Rectal smooth muscle tissue (tissue), 1 donor: ENCODE results near the gene RABL6.
"Not testable (repeated sequence)": the region's sequence is repeated elsewhere in the genome, so short reads cannot be mapped to it uniquely, and the experiment has no call there.

ENCODE experiments used
- H3K27ac ChIP-seq: one replicate; pipeline ENCODE4 v1.7.0; 2013; ENCODE audit warnings: low read depth, low read length, inconsistent platforms
- H3K27me3 ChIP-seq: one replicate; pipeline ENCODE4 v1.7.0; 2013; ENCODE audit warnings: low read length; ENCODE audit not compliant: control insufficient read depth, insufficient read depth
- H3K36me3 ChIP-seq: one replicate; pipeline ENCODE4 v1.7.0; 2013; ENCODE audit warnings: low read length; ENCODE audit not compliant: control insufficient read depth, insufficient read depth
- H3K4me1 ChIP-seq: one replicate; pipeline ENCODE4 v1.7.0; 2013; ENCODE audit warnings: low read length; ENCODE audit not compliant: control insufficient read depth, insufficient read depth
- H3K4me3 ChIP-seq: one replicate; pipeline ENCODE4 v1.7.0; 2013; ENCODE audit warnings: low read length
- H3K9ac ChIP-seq: one replicate; pipeline ENCODE4 v1.7.0; 2013; ENCODE audit warnings: low read length

The RABL6 gene

DNA sequence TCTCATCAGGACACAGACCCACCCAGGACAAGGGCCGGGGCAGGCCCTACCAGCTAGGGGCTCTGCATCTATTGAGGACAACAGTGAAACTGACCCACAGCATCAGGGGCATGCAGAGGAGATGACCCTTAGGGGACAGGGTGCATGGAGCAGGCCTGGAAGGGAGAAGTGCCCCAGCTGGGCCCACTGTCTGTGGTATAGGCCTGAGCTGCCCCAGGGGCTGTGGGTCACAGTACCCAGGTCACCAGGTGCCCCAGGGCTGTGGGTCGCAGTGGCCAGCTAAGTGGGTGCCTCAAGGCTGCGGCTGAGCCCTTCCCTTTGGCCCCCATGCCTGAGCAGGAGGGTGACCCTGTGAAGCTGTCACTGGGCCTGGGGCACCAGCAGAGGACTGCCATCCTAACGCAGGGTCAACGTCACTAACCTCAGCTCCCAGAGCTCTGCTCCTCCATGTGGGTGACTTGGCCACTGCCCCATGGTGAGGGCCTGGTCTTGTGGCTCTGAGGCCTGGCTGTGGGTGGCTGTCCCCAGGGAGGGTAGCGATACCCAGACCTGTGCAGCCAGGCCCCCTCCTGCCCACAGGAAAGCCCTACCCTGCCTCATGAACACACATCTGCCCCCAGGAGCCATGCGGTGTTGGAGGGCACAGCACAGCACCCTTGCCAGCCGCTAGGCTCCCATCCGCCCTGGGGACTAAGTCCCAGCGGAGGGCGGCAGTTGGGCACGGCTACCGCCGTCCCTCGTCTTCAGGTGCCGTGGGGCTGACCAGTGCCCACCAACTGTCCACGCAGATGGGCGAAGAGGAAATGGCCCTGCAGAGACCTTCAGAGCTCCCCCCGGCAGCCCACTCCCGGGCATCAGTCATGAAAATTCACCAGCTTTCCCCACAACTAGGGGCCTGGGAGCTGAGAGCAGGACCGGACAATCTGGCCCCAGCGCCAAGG, 53.5 kb downstream of the RABL6 start:
- peaks cover 16% of the 10 kb centered on the region for H3K36me3 ChIP-seq
- H3K9ac ChIP-seq: no peak overlapping the region
- H3K4me3 ChIP-seq: no peak overlapping the region
- peaks cover 10% of the 10 kb centered on the region for H3K4me1 ChIP-seq
- no peak overlapping the region for H3K27ac ChIP-seq
- no peaks in the 10 kb centered on the region for H3K27me3 ChIP-seq

DNA sequence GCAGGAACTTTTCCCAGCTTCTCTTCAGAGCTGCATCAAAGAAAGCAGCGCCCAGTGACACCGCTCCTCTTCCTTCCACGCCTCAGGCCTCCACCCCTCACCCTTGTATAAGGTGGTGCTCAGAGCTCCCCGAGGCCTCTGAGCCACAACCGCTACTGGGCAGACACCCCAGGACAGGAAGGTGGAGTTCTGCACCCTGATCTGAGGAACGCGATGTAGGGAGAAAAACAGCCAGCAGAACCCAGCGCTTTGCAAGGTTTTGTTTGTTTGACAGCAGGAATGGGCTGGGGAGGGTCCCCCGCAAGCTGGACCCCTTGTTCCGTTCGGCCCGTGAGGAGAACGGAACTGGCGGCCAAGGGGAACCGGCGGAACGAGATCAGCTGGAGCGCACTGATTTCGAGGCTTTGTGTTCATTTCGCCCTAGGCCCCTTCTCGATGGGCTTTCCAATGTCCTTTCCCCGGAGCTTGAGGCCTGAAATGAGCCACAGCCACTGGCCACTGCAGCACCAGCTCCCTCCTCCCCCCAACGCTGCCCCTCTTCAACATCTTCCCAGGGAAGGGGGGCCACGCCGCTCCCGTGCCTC, 54.2 kb downstream of the RABL6 start:
- Histone ChIP-seq H3K27ac (no peak overlapping the region), H3K36me3 (peaks cover 16% of the 10 kb centered on the region), H3K27me3 (no peaks in the 10 kb centered on the region), H3K4me1 (peaks cover 10% of the 10 kb centered on the region), H3K9ac (no peak overlapping the region), H3K4me3 (no peak overlapping the region)

DNA sequence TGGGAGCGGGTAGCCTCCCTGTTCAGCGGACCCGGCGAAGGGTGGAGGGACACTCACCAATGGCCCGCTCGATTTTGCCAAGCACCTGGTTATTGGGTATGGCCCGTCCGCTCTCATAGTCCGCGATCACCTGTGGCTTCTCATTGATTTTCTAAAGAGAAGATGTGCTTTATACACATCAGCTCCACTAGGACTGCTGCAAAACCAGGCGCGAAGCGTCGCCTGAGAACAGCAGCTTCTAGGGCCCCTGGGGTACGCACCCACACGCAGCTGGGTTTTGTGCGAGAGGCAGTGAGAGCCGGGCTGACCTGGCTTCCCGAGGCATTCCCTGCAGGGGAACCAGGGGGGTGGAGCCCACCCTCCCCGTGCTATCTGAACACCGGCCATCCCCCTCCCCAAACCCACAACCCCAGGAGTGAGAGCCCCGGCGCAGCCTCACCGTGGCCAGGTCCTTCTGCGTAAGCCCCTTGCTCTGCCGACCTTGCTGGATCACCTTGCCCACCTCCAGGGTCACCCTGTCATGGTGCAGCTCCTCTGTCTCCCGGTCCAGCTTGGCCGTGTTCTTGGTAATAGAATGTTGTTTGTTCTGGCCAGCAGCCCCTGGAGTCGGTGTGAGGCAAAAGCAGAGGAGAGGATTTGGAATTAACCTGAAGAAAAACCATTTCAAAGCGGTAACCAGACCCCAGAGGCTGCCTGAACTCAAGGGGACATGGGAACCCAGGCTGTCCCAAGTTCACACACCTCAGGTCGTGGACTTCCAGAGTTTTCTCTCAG, 55.3 kb downstream of the RABL6 start:
- Histone ChIP-seq H3K27me3 (no peaks in the 10 kb centered on the region), H3K36me3 (peaks cover 16% of the 10 kb centered on the region), H3K27ac (no peak overlapping the region), H3K4me1 (peaks cover 10% of the 10 kb centered on the region), H3K4me3 (no peak overlapping the region), H3K9ac (no peak overlapping the region)

DNA sequence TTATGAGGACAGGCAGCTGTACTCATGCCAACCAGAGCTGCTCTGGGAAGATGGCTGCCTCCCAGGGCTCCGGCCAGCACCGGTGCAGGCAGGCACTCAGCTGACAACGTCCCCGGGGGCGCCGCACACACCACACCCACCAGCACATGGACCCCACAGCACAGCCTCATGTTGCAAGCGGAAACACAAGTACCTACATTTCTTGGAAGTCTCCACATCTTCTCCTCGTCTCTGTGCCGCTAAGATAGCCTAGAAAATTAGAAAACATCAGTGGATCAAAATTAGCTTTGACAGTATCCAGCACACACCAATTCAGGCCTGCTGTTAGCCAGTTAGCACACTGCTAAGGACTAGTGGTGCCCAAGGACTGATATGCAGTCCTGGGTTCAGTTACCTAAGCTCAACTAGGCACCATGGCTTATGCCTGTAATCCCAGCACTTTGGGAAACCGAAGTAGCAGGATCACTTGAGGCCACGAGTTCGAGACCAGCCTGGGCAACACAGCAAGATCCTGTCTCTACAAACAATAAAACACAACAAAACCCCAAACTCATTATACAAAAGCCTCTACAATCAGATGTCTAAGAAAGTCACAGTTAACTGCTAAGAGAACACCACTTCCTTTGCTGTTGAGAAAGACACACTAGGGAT, 56.0 kb downstream of the RABL6 start:
- Histone ChIP-seq H3K4me1 (peaks cover 10% of the 10 kb centered on the region), H3K27me3 (no peaks in the 10 kb centered on the region), H3K27ac (no peak overlapping the region), H3K36me3 (peaks cover 16% of the 10 kb centered on the region), H3K4me3 (no peak overlapping the region), H3K9ac (no peak overlapping the region)

DNA sequence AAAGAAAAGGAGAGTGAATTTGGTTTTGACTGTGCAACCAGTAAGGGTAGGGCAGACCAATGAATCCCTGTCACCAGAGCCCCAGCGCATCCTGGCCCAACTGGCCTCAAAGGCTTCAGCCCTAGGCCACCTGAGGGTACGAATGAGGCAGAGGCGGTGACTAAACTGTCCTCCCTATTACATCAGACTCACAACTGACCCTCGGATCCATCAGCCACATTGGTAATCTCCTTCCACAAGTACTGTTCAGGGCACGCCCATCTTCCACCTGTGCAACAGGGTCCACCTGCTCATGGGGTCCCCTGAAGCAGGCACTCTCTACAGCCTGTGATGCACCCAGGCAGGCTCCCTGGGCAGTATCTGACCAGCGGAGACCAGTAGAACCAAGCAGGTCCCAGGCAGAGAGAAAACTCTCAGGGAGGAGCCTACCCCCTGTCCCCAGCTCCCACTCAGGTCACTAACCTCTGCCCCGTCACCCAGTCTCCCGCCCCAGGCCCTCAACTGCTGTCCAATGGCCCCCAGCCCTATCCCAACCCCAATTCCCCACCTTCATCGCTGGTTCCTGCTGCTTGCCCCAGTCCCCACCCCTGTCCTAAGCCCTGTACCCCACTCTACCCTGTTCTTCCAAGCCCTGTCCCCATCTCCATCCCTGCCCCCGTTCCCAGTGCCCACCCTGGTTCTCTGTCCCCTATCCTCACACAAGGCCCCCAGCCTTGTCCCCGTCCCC, 57.5 kb downstream of the RABL6 start:
- Histone ChIP-seq H3K4me3 (peak overlapping the region; percentile 87), H3K36me3 (peaks cover 16% of the 10 kb centered on the region), H3K27ac (no peak overlapping the region), H3K27me3 (no peaks in the 10 kb centered on the region), H3K9ac (no peak overlapping the region), H3K4me1 (peaks cover 6% of the 10 kb centered on the region)

GRCh38 chr9:136865768-136866103, 58.0 kb downstream of the RABL6 start:
- Histone ChIP-seq H3K4me3 (peak overlapping the region; percentile 87), H3K27ac (peak overlapping the region; percentile 94), H3K4me1 (peaks cover 6% of the 10 kb centered on the region), H3K9ac (peak overlapping the region; percentile 88), H3K27me3 (no peaks in the 10 kb centered on the region), H3K36me3 (peaks cover 16% of the 10 kb centered on the region)

DNA sequence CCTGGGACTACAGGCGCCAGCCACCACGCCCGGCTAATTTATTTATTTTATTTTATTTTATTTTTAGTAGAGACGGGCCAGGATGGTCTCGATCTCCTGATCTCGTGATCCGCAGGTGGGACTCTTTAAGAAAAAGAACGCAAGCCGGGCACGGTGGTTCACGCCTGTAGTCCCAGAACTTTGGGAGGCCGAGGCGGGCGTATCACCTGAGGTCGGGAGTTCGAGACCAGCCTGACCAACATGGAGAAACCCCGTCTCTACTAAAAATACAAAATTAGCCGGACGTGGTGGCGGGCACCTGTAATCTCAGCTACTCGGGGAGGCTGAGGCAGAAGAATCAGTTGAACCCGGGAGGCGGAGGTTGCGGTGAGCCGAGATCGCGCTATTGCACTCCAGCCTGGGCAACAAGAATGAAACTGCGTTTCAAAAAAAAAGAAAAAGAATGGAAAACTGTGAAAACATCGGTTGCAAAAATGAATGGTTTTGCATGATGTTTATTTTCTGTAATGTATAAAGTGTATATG, 59.2 kb downstream of the RABL6 start:
- H3K27me3 ChIP-seq, H3K9ac ChIP-seq, H3K4me1 ChIP-seq: not testable (repeated sequence)
- Histone ChIP-seq H3K36me3 (peaks cover 13% of the 10 kb centered on the region), H3K27ac (peak overlapping the region; percentile 94), H3K4me3 (peak overlapping the region; percentile 48)

- H3K9ac ChIP-seq: no peak overlapping the region
- no peaks in the 10 kb centered on the region for H3K27me3 ChIP-seq
- no peak overlapping the region for H3K27ac ChIP-seq
- peaks cover 6% of the 10 kb centered on the region for H3K4me1 ChIP-seq
- H3K4me3 ChIP-seq: no peak overlapping the region
- peaks cover 8% of the 10 kb centered on the region for H3K36me3 ChIP-seq
Measured at GRCh38 chr9:136867480-136867879, 59.7 kb downstream of the RABL6 start.

DNA sequence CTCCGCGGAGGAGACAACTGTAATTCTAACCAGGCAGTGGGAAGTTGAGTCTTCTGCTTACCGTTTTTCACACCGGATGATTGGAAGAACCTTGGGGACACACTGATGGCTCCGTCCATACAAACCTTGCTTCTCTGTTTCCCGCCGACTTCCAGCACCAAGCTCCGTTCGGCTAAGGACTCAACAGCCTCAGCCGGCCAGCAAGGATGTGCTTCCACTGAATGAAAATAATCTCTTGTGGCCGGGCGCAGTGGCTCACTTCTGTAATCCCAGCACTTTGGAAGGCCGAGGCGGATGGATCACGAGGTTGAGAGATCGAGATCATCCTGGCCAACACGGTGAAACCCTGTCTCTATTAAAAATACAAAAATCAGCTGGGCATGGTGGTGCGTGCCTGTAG, 60.2 kb downstream of the RABL6 start:
- H3K27ac ChIP-seq: no peak overlapping the region

DNA sequence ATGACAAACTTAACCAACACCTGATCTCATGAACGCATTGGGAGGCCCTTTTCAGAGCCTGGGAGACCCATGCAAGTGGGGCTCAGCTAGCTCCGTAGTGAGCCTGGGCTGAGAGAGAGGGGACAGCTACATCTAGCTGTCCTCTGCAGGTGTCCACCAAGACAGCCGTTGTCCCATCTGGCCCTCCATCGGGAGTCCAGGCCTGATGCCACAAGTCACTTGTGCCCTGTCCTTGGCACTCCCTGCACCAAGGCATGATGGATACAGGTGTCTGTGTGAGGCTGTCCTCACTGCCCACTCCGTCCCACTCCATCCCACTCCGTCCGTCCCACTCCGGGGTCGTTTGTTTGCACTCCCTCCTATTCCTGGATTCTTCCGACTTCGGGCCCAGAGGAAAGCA, 60.9 kb downstream of the RABL6 start:
- peaks cover 3% of the 10 kb centered on the region for H3K36me3 ChIP-seq
- no peaks in the 10 kb centered on the region for H3K27me3 ChIP-seq
- H3K4me1 ChIP-seq: peaks cover 6% of the 10 kb centered on the region
- no peak overlapping the region for H3K4me3 ChIP-seq
- H3K9ac ChIP-seq: no peak overlapping the region
- H3K27ac ChIP-seq: no peak overlapping the region

More for the DNA sequence above, 60.2 kb downstream of the RABL6 start:
- no peak overlapping the region for H3K9ac ChIP-seq
- H3K4me3 ChIP-seq: no peak overlapping the region
- H3K27me3 ChIP-seq: no peaks in the 10 kb centered on the region
- peaks cover 6% of the 10 kb centered on the region for H3K4me1 ChIP-seq
- H3K36me3 ChIP-seq: peaks cover 5% of the 10 kb centered on the region

DNA sequence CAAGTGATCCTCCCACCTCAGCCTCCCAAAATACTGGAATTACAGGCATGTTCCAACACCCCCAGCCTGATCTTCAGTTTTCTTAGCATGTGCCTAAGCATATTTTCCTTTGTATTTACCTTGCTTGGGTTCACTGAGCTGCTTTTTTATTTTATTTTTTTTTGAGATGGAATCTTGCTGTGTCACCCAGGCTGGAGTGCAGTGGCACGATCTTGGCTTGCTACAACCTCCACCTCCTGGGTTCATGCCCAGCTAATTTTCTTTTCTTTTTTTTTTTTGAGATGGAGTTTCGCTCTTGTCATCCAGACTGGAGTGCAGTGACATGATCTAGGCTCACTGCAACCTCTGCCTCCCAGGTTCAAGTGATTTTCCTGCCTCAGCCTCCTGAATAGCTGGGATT, 61.9 kb downstream of the RABL6 start:
- not testable (repeated sequence) for H3K36me3 ChIP-seq, H3K4me1 ChIP-seq, H3K4me3 ChIP-seq, H3K27ac ChIP-seq, H3K9ac ChIP-seq, H3K27me3 ChIP-seq
